Esophagus squamous epithelium (tissue), 5 donors: ENCODE results near the gene CMTM7. TPM values are rescaled to one million over a fixed set of nuclear protein-coding genes. Genes with fewer than 3 reads are reported as not detected.

Experiments
- DNase-seq: peaks from one replicate; lab custom pipeline; 2025; lab: John Stamatoyannopoulos, UW
- H3K27ac ChIP-seq, 4 donors: fragments of 200-600 bp; sonication (generic); one replicate each; pipeline ENCODE4 v1.5.1; 2016 to 2019; ENCODE audit warnings: mild to moderate bottlenecking in 1 of 4
- H3K27me3 ChIP-seq, 4 donors: fragments of 200-600 bp; sonication (generic); 1 replicate in 3 of 4; 2 replicates in 1 of 4; pipeline versions ENCODE4 v1.5.1 to v1.6.0; 2017 to 2021; ENCODE audit warnings: antibody characterized with exemption in 1 of 4
- H3K36me3 ChIP-seq, 3 donors: fragments of 200-600 bp; sonication (generic); one replicate each; pipeline ENCODE4 v1.5.1; 2016 to 2019
- H3K4me1 ChIP-seq, 3 donors: fragments of 200-600 bp; sonication (generic); one replicate each; pipeline ENCODE4 v1.5.1; 2017 to 2019
- H3K4me3 ChIP-seq, 4 donors: fragments of 200-600 bp; sonication (generic); 1 replicate in 3 of 4; 2 replicates in 1 of 4; pipeline ENCODE4 v1.5.1; 2016 to 2019; ENCODE audit warnings: mild to moderate bottlenecking in 2 of 4, moderate library complexity in 1 of 4
- H3K9me3 ChIP-seq, 3 donors: fragments of 200-600 bp; sonication (generic); one replicate each; pipeline ENCODE4 v1.5.1; 2016 to 2019
- POLR2A ChIP-seq, 4 donors: fragments of 450-650 bp; IDR thresholded peaks; one replicate each; pipeline ENCODE4 v1.6.1; 2017; ENCODE audit warnings: antibody characterized with exemption in 4 of 4, mild to moderate bottlenecking in 4 of 4, moderate library complexity in 3 of 4
- WGBS, 2 donors: methylation state at CpG; one replicate each; pipeline ENCODE4 v1.1.5; 2018; 5-methylcytosine and 5-hydroxymethylcytosine counted together
- intact Hi-C: fragments of 100-400 bp; cut with DNase I; formaldehyde crosslinking; loops from one replicate; pipeline ENCODE4 v1.15.0; 2022
- total RNA-seq, 4 donors: library from RNA; depleted of rRNA; stranded (reverse); fragments of >200 nt; gene quantifications; one replicate each; pipeline ENCODE4 v1.1.0, GENCODE V29; 2016
- TF ChIP-seq, protein P1 (sequence below), 6 experiments: fragments of 450-650 bp in 4 of 6; fragments of 200-600 bp in 2 of 6; sonication (generic) in 2 of 6; IDR thresholded peaks; one replicate each; pipeline ENCODE4 v1.5.1; 2016 to 2019; ENCODE audit warnings: antibody characterized with exemption in 6 of 6, mild to moderate bottlenecking in 4 of 6, moderate library complexity in 4 of 6
- donor health status: DM: yes; HTN: yes; CAD: no.

The CMTM7 gene
- total RNA-seq, 4 donors from 2014 or later: 0.35 to 6.7 (median 3.0) TPM; not detected in 1

DNA sequence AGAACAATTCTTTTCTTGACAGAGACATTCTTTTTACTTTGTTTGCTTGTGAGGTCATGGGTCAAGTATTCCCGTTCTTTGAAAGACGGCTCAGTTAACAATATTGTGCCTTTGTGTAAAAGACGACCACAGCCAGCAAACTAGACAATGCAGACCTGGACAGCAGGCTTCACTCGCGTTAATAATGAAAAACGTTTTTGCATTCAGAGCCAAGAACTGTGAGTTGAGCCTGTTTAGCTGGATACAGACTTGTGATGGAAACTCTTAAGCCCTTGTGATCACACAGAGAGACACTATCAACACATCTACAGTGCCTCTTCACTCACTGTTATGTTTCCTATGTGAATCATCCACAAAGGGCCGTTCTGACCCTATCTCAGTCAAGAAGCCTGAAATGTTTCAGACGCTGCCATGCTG lies 37.3 kb upstream of the CMTM7 start:
- no peak for DNase-seq
- H3K36me3 ChIP-seq: no peaks in the 10 kb centered on the region
- intact Hi-C loops: no loop called here
- H3K4me1 ChIP-seq: no peaks in the 10 kb centered on the region
- no peak for TF ChIP-seq POLR2A (IDR thresholded peaks at IDR 0.05)
- TF ChIP-seq, protein P1, sequence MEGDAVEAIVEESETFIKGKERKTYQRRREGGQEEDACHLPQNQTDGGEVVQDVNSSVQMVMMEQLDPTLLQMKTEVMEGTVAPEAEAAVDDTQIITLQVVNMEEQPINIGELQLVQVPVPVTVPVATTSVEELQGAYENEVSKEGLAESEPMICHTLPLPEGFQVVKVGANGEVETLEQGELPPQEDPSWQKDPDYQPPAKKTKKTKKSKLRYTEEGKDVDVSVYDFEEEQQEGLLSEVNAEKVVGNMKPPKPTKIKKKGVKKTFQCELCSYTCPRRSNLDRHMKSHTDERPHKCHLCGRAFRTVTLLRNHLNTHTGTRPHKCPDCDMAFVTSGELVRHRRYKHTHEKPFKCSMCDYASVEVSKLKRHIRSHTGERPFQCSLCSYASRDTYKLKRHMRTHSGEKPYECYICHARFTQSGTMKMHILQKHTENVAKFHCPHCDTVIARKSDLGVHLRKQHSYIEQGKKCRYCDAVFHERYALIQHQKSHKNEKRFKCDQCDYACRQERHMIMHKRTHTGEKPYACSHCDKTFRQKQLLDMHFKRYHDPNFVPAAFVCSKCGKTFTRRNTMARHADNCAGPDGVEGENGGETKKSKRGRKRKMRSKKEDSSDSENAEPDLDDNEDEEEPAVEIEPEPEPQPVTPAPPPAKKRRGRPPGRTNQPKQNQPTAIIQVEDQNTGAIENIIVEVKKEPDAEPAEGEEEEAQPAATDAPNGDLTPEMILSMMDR (IDR thresholded peaks at IDR 0.05): no peak
- H3K4me3 ChIP-seq: no peak overlapping the region
- H3K9me3 ChIP-seq: no peaks in the 10 kb centered on the region
- WGBS, 2 donors: 50 to 54% methylated on average over 8 of the region's 8 CpGs
- H3K27ac ChIP-seq: no peak overlapping the region
- H3K27me3 ChIP-seq: no peaks in the 10 kb centered on the region

DNA sequence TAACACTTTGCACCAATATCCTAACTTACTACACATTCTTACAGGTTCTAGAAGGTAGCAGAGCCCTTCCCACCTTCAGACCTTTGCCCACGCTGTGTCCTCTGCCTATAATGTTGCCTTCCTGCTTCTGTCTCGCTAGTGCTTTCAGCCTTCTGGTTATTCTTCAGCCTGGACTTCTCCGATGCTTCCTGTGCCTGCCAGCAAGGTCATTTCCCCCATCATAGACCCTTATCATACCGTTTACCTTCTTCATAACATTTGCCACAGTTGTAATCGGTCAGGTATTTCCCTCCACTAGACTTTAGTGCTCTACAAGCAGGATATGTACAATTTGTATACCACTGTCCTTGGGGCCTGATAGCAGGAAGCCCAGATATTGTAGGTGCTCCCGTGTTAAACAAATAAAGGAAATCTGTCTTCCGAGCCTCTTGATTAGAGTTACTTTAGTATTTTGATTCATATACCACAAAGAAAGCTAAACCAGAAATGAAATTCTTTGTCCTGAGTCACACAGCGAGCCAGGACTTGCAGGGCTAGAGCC lies 35.8 kb upstream of the CMTM7 start:
- 71 to 77% methylated on average over 8 of the region's 8 CpGs for whole genome bisulfite sequencing, 2 donors
- Histone ChIP-seq H3K9me3 (no peaks in the 10 kb centered on the region), H3K4me1 (no peaks in the 10 kb centered on the region), H3K27me3 (no peaks in the 10 kb centered on the region), H3K27ac (no peak overlapping the region), H3K36me3 (no peaks in the 10 kb centered on the region), H3K4me3 (no peak overlapping the region)
- no peak for TF ChIP-seq POLR2A (IDR thresholded peaks at IDR 0.05)
- TF ChIP-seq, protein P1 (IDR thresholded peaks at IDR 0.05): no peak
- no peak for DNase-seq
- intact Hi-C loops: no loop called here

DNA sequence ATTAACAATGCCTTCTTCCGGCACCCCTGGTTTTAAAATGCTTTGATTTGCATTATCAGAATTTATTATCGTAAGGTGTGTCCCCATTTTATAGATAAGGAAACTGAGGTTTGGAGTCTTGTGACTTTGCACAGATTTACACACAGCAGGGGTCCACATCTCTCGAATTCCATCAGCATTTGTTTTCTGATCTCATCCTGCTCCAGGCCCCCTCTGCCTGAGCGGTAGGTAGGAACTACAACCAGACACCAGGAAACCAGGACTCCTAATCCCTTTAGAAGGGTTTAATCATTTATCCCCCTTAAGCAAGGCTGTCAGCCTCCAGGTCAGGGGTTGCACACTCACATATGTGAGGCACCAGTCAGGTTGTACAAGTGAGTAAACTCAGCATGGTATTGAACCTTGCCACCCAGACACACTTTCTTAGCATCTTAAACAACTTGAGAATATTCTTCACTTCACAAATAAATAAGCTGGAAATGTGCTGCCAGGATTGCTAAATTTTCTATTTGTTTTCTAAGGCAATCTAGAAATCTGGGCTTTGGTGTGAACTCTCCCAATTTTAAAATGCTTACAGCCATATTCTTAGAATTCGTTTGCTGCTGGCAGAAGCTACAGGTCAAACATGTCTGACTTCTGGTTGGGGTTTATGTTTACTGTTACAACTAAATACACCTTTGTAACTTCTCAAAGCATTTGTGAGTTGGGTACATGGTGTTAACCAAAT lies 31.7 kb upstream of the CMTM7 start:
- WGBS, 2 donors: 91 to 92% methylated on average over 5 of the region's 5 CpGs
- no peak overlapping the region for H3K4me3 ChIP-seq
- H3K27ac ChIP-seq: no peak overlapping the region
- H3K4me1 ChIP-seq: no peaks in the 10 kb centered on the region
- no peaks in the 10 kb centered on the region for H3K9me3 ChIP-seq
- intact Hi-C loops: no loop called here
- no peaks in the 10 kb centered on the region for H3K27me3 ChIP-seq
- TF ChIP-seq, protein P1 (IDR thresholded peaks at IDR 0.05): no peak
- no peak for TF ChIP-seq POLR2A (IDR thresholded peaks at IDR 0.05)
- DNase-seq: no peak
- no peaks in the 10 kb centered on the region for H3K36me3 ChIP-seq

DNA sequence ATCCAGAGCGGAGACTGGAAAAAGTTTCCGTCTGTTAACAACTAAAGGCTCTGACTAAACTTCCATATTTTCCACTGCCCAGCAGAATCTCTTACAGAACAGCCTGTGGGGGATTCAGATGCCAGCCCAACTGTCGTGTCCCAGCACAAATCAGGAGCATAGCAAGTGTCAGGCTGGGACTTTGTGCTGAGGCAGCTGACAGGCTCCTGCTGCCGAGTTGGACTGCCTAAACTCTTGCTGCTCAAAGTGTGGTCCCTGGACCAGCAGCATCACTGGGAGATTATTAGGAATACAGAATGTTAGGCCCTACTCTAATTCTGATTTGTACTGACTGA lies 31.2 kb upstream of the CMTM7 start:
- Histone ChIP-seq H3K4me3 (no peak overlapping the region), H3K4me1 (no peaks in the 10 kb centered on the region), H3K27me3 (no peaks in the 10 kb centered on the region), H3K36me3 (no peaks in the 10 kb centered on the region), H3K27ac (no peak overlapping the region), H3K9me3 (no peaks in the 10 kb centered on the region)
- DNase-seq: no peak
- TF ChIP-seq, protein P1 (IDR thresholded peaks at IDR 0.05): no peak
- no peak for TF ChIP-seq POLR2A (IDR thresholded peaks at IDR 0.05)
- WGBS, 2 donors: 58 to 77% methylated on average over 2 to 4 of the region's 4 CpGs
- intact Hi-C loops: no loop called here

DNA sequence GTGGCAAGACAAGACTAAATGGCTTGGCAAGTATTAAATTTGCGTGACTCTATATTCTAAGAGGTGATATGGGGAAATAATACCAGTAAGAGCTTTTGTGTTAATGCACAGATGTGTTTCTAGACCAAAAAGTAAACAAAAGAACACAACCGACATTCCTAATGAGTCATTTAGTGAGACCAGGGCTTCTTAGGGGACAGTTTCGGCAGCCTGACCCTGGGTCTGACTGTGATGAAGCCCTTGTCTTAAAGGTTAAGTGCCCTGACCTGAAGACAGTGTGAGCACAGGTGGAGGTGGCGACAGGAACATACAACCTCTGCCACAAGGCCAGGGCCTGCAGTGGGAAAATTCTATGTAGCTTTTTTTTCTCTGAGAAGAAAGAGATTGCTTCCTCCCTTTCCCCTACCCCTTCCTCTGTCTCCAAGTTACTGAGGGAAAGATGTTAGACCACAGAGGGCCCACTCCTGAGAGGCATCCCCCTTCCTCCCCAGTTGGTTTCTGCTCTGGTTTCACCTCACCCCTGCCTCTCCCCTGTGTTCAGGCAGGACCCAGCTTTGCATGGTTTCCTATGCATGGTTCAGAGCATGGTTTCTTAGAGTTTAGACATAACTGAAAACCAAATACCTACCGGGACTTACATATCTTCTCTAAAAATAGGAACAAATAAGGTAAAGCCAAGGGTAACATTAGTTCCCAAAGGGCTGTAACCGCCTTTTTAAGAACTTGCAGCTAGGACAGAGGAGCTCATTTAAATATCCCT lies 24.8 kb upstream of the CMTM7 start:
- no peak overlapping the region for H3K4me3 ChIP-seq
- DNase-seq: no peak
- intact Hi-C loops: no loop called here
- no peak overlapping the region for H3K27ac ChIP-seq
- no peaks in the 10 kb centered on the region for H3K9me3 ChIP-seq
- TF ChIP-seq POLR2A (IDR thresholded peaks at IDR 0.05): no peak
- TF ChIP-seq, protein P1 (IDR thresholded peaks at IDR 0.05): no peak
- no peaks in the 10 kb centered on the region for H3K4me1 ChIP-seq
- no peaks in the 10 kb centered on the region for H3K36me3 ChIP-seq
- H3K27me3 ChIP-seq: no peaks in the 10 kb centered on the region
- 73 to 82% methylated on average over 6 of the region's 6 CpGs for WGBS, 2 donors
